Measurements from ENCODE around the gene CDON. TPM values are rescaled to one million over a fixed set of nuclear protein-coding genes. Genes with fewer than 3 reads are reported as not detected.

Gene CDON
- total RNA-seq, 1 donor from 2014 or later, result 157 TPM

DNA sequence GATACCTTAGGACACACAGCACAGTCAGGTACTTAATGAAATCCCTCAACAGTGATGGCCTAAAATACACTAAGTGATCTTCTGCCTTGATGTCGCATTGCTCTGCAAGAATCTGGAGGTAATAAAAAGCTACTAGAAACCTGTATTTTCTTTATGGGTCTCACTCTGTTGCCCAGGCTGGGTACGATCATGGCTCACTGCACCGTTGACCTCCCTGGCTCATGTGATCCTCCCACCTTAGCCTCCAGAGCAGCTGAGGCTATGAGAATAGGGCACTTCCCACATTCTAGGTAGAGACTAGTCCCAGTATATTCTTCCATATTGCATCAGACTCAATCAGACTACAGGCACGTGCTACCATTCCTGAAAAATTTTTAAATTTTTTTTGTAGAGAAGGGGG is 95.2 kb downstream of the CDON start:
- H3K4me3 Mint-ChIP-seq, result no peak overlapping the region
- peaks cover 8% of the 10 kb centered on the region for H3K9me3 Mint-ChIP-seq
- no peaks in the 10 kb centered on the region for H3K27me3 Mint-ChIP-seq
- H3K4me1 Mint-ChIP-seq (ENCODE audit: unreplicated experiment), result no peaks in the 10 kb centered on the region
- peaks cover 42% of the 10 kb centered on the region for H3K36me3 Mint-ChIP-seq
- TF ChIP-seq, protein P1, sequence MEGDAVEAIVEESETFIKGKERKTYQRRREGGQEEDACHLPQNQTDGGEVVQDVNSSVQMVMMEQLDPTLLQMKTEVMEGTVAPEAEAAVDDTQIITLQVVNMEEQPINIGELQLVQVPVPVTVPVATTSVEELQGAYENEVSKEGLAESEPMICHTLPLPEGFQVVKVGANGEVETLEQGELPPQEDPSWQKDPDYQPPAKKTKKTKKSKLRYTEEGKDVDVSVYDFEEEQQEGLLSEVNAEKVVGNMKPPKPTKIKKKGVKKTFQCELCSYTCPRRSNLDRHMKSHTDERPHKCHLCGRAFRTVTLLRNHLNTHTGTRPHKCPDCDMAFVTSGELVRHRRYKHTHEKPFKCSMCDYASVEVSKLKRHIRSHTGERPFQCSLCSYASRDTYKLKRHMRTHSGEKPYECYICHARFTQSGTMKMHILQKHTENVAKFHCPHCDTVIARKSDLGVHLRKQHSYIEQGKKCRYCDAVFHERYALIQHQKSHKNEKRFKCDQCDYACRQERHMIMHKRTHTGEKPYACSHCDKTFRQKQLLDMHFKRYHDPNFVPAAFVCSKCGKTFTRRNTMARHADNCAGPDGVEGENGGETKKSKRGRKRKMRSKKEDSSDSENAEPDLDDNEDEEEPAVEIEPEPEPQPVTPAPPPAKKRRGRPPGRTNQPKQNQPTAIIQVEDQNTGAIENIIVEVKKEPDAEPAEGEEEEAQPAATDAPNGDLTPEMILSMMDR (conservative IDR thresholded peaks at IDR 0.05), result no peak
- DNase-seq (ENCODE audit: extremely low spot score, unreplicated experiment), result no peak
- no peak overlapping the region for H3K27ac Mint-ChIP-seq

DNA sequence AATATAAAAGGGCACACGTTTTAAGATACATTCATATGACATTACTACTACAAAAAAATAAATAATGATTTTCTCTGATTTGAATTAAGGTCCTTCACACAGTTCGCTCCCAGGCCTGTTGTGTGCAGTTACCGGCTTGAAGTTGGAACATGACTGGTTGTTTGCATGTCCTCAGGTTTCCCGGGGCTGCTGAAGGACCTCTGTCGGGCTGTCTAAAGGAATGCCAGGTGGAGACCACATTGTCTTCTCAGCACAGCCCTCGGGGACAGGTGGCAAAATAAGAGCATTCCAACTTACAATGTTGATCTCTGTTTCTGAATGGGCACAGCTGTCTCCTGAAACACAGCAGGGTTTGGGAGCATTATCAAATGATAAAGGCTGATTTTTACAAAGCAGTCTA is 101.9 kb downstream of the CDON start:
- DNase-seq (ENCODE audit: extremely low spot score, unreplicated experiment), result no peak
- H3K4me1 Mint-ChIP-seq (ENCODE audit: unreplicated experiment), result no peaks in the 10 kb centered on the region
- H3K27me3 Mint-ChIP-seq, result no peaks in the 10 kb centered on the region
- H3K27ac Mint-ChIP-seq, result no peak overlapping the region
- peaks cover 9% of the 10 kb centered on the region for H3K9me3 Mint-ChIP-seq
- no peak overlapping the region for H3K4me3 Mint-ChIP-seq
- TF ChIP-seq, protein P1 (conservative IDR thresholded peaks at IDR 0.05), result no peak
- H3K36me3 Mint-ChIP-seq, result peaks cover 44% of the 10 kb centered on the region

DNA sequence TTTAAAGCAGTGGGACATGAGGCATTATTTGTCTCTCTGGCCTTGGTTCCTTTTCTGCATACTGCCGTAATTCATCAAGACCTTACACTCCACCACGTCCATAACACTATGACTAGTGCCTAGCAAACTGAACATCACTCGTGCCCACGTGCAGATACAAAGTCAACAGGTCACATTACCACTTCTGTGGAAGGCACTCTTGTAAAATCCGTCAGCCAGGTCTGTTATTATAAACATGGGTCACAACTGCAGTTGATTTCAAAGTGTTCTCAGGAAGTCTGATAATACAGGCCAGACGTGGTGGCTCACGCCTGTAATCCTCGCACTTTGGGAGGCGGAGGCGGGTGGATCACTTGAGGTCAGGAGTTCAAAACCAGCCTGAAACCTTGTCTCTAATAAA is 102.7 kb downstream of the CDON start:
- no peak overlapping the region for H3K4me3 Mint-ChIP-seq
- TF ChIP-seq, protein P1 (conservative IDR thresholded peaks at IDR 0.05), result no peak
- peaks cover 46% of the 10 kb centered on the region for H3K36me3 Mint-ChIP-seq
- DNase-seq (ENCODE audit: extremely low spot score, unreplicated experiment), result no peak
- no peaks in the 10 kb centered on the region for H3K27me3 Mint-ChIP-seq
- peaks cover 9% of the 10 kb centered on the region for H3K9me3 Mint-ChIP-seq
- H3K4me1 Mint-ChIP-seq (ENCODE audit: unreplicated experiment), result no peaks in the 10 kb centered on the region
- no peak overlapping the region for H3K27ac Mint-ChIP-seq

DNA sequence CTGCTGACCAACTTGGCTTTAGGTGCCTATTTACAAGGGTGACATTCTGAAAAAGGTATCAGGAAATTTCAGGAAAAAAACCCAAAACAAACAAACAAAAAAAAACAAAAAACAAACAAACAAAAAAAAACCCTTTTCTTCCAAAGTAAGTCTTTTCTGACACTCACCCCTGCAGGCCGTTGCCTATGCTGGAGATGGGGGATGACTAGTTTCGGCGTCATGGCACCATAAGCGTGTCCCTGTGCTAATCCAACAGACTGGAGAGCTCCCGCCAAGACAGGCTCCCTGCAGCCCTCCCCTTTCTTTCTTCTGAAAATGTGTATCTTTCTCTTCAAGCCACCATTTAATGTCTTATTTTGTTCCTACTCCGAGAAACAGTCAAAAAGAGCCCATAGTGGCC is 103.2 kb downstream of the CDON start:
- Mint-ChIP-seq H3K36me3 (peaks cover 45% of the 10 kb centered on the region), H3K9me3 (peaks cover 9% of the 10 kb centered on the region), H3K27me3 (no peaks in the 10 kb centered on the region), H3K4me1 (ENCODE audit: unreplicated experiment) (no peaks in the 10 kb centered on the region), H3K27ac (no peak overlapping the region), H3K4me3 (no peak overlapping the region)
- TF ChIP-seq, protein P1 (conservative IDR thresholded peaks at IDR 0.05), result no peak
- no peak for DNase-seq (ENCODE audit: extremely low spot score, unreplicated experiment)

DNA sequence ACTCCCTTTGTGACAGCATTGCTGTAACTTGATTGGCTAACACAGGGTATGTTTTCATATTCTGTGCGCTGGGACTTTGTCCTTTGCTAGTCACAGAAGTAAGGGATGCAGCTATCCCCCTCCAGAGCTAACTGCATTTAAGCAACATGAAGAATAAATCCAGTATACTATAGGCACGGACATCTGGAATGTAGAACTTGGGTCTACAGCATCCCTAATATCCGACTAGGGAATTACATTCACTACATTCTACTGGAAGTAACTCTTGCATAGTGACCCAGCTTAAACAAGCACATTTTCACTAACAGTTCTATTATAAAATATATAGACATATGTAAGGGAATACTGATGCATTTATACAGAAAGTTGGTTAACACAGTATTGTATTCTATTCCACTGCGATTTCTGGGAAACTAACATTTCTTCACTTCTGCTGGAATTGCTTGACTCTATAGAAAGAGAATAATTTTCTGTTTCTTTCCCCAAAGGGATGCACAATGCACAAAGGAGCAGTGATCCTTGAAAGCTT is 103.7 kb downstream of the CDON start:
- Mint-ChIP-seq H3K27ac (no peak overlapping the region), H3K9me3 (peaks cover 9% of the 10 kb centered on the region), H3K4me3 (no peak overlapping the region), H3K36me3 (peaks cover 39% of the 10 kb centered on the region), H3K4me1 (ENCODE audit: unreplicated experiment) (no peaks in the 10 kb centered on the region), H3K27me3 (no peaks in the 10 kb centered on the region)
- TF ChIP-seq, protein P1 (conservative IDR thresholded peaks at IDR 0.05), result no peak
- DNase-seq (ENCODE audit: extremely low spot score, unreplicated experiment), result no peak
